Neuronal stem cell (in vitro differentiated cells): ENCODE results near the gene GPR162.

Experiments used
- DNase-seq: peaks from one replicate; pipeline ENCODE4 v3.0.0-alpha.2; 2013; ENCODE audit warnings: low spot score
- H2AFZ ChIP-seq: one replicate; pipeline ENCODE4 v1.6.1; 2013; ENCODE audit warnings: mild to moderate bottlenecking, low read length, inconsistent platforms
- H2AK5ac ChIP-seq: 2 replicates; pipeline ENCODE4 v1.6.1; 2013; ENCODE audit warnings: low read depth, mild to moderate bottlenecking, inconsistent platforms, low read length, moderate library complexity, mixed read lengths
- H2BK120ac ChIP-seq: 2 replicates; pipeline ENCODE4 v1.6.1; 2013; ENCODE audit warnings: low read depth, mild to moderate bottlenecking, inconsistent platforms, low read length, moderate library complexity, mixed read lengths
- H2BK12ac ChIP-seq: one replicate; pipeline ENCODE4 v1.6.1; 2013; ENCODE audit warnings: low read length, inconsistent platforms
- H2BK15ac ChIP-seq: 2 replicates; pipeline ENCODE4 v1.6.1; 2013; ENCODE audit warnings: mild to moderate bottlenecking, low read length, inconsistent platforms, mixed read lengths
- H2BK5ac ChIP-seq: one replicate; pipeline ENCODE4 v1.6.1; 2013; ENCODE audit warnings: inconsistent platforms, mild to moderate bottlenecking, low read length, moderate library complexity
- H3K14ac ChIP-seq: one replicate; pipeline ENCODE4 v1.6.1; 2013; ENCODE audit warnings: low read length, inconsistent platforms
- H3K18ac ChIP-seq: 2 replicates; pipeline ENCODE4 v1.6.1; 2013; ENCODE audit warnings: low read length, inconsistent platforms
- H3K23ac ChIP-seq: 2 replicates; pipeline ENCODE4 v1.6.1; 2013; ENCODE audit warnings: low read depth, mild to moderate bottlenecking, mixed read lengths, low read length, inconsistent platforms; ENCODE audit not compliant: poor library complexity
- H3K27ac ChIP-seq: replicated peaks from 3 replicates; pipeline ENCODE4 v1.5.1; 2013; ENCODE audit warnings: low read length, inconsistent platforms
- H3K27me3 ChIP-seq, 3 experiments: 2 replicates each; pipeline ENCODE4 v1.6.1; 2013; ENCODE audit warnings: low read length in 3 of 3, mild to moderate bottlenecking in 2 of 3, inconsistent platforms in 1 of 3, low read depth in 1 of 3, mixed read lengths in 1 of 3, moderate library complexity in 1 of 3; ENCODE audit not compliant: control insufficient read depth in 3 of 3, insufficient read depth in 3 of 3
- H3K36me3 ChIP-seq, 2 donors: replicated peaks in 1 of 2; 2 replicates each; pipeline ENCODE4 v1.6.1; 2013; ENCODE audit warnings: low read length in 2 of 2; ENCODE audit not compliant: control insufficient read depth in 2 of 2, insufficient read depth in 2 of 2
- H3K4ac ChIP-seq: 2 replicates; pipeline ENCODE4 v1.6.1; 2013; ENCODE audit warnings: inconsistent platforms, mild to moderate bottlenecking, low read length, moderate library complexity
- H3K4me1 ChIP-seq, 2 donors: 1 replicate in 1 of 2; 2 replicates in 1 of 2; pipeline ENCODE4 v1.6.1; 2013; ENCODE audit warnings: low read length in 2 of 2, low read depth in 1 of 2; ENCODE audit not compliant: control insufficient read depth in 2 of 2, insufficient read depth in 1 of 2
- H3K4me2 ChIP-seq: one replicate; pipeline ENCODE4 v1.6.1; 2013; ENCODE audit warnings: mild to moderate bottlenecking, low read length, inconsistent platforms; ENCODE audit not compliant: insufficient read depth, poor library complexity, severe bottlenecking
- H3K4me3 ChIP-seq, 2 donors: 2 replicates each; pipeline ENCODE4 v1.5.1; 2013; ENCODE audit warnings: low read length in 2 of 2, mild to moderate bottlenecking in 2 of 2, inconsistent platforms in 1 of 2, moderate library complexity in 1 of 2
- H3K79me1 ChIP-seq: one replicate; pipeline ENCODE4 v1.6.1; 2013; ENCODE audit warnings: low read depth, mild to moderate bottlenecking, inconsistent platforms, low read length, moderate library complexity
- H3K9ac ChIP-seq: one replicate; pipeline ENCODE4 v1.6.1; 2013; ENCODE audit warnings: mild to moderate bottlenecking, low read depth, low read length, inconsistent platforms; ENCODE audit not compliant: poor library complexity
- H3K9me3 ChIP-seq, 2 donors: replicated peaks in 1 of 2; 2 replicates each; pipeline versions ENCODE3 to v1.6.1; 2013; ENCODE audit warnings: low read length in 2 of 2, mild to moderate bottlenecking in 2 of 2, inconsistent platforms in 1 of 2, low read depth in 1 of 2, mixed read lengths in 1 of 2, moderate library complexity in 1 of 2; ENCODE audit not compliant: control insufficient read depth in 2 of 2, insufficient read depth in 1 of 2
- H4K8ac ChIP-seq: one replicate; pipeline ENCODE4 v1.6.1; 2013; ENCODE audit warnings: low read depth, mild to moderate bottlenecking, inconsistent platforms, low read length, moderate library complexity
- H4K91ac ChIP-seq: one replicate; pipeline ENCODE4 v1.6.1; 2013; ENCODE audit warnings: low read length, low read depth, mild to moderate bottlenecking, inconsistent platforms; ENCODE audit not compliant: poor library complexity
- WGBS, 2 donors: extraction: QIAGEN DNeasy Blood & Tissue Kit; methylation state at CpG; one replicate each; pipeline ENCODE4 v1.1.7; 2013; ENCODE audit warnings: missing lambda C conversion rate in 2 of 2, mixed read lengths in 1 of 2; ENCODE audit not compliant: insufficient read length in 2 of 2, insufficient replicate concordance in 1 of 2; ENCODE audit errors: extremely low coverage in 2 of 2; 5-methylcytosine and 5-hydroxymethylcytosine counted together

Gene GPR162

GRCh38 chr12:6792522-6793201 lies 29.0 kb upstream of the GPR162 start:
- Histone ChIP-seq H4K91ac (no peak overlapping the region), H2BK12ac (no peak overlapping the region), H3K14ac (peak overlapping the region; percentile 1), H3K4me1 (peaks cover 18% of the 10 kb centered on the region in 2 donors), H2AK5ac (no peak overlapping the region), H4K8ac (no peak overlapping the region), H3K18ac (peak overlapping the region; percentile 22), H2BK5ac (peak overlapping the region; percentile 31), H3K27ac (peak overlapping the region; percentile 37), H3K9ac (no peak overlapping the region), H3K4me2 (no peak overlapping the region), H3K23ac (no peak overlapping the region), H3K4me3 (peak overlapping the region in 1 of 2 donors; percentile 15), H2BK15ac (peak overlapping the region; percentile 11), H2AFZ (peak overlapping the region; percentile 89), H3K27me3 (no peaks in the 10 kb centered on the region), H3K79me1 (no peaks in the 10 kb centered on the region), H3K36me3 (no peaks in the 10 kb centered on the region), H3K4ac (no peak overlapping the region), H2BK120ac (no peak overlapping the region), H3K9me3 (no peaks in the 10 kb centered on the region)
- DNase-seq = no peak
- WGBS, 2 donors = no CpG with 5 or more reads among the region's 12 CpGs

- H3K27me3 ChIP-seq = no peaks in the 10 kb centered on the region
- no peak overlapping the region for H3K4me3 ChIP-seq
- H4K8ac ChIP-seq = no peak overlapping the region
- no peak overlapping the region for H2BK120ac ChIP-seq
- H3K18ac ChIP-seq = no peak overlapping the region
- H3K36me3 ChIP-seq = no peaks in the 10 kb centered on the region
- no peak overlapping the region for H3K4ac ChIP-seq
- no peak for DNase-seq
- peaks cover 12% of the 10 kb centered on the region in 2 donors for H3K4me1 ChIP-seq
- no peak overlapping the region for H2AK5ac ChIP-seq
- H4K91ac ChIP-seq = no peak overlapping the region
- no peak overlapping the region for H3K27ac ChIP-seq
- no peak overlapping the region for H3K23ac ChIP-seq
- no peak overlapping the region for H2BK5ac ChIP-seq
- no CpG with 5 or more reads among the region's 2 CpGs for WGBS, 2 donors
- no peak overlapping the region for H2BK15ac ChIP-seq
- no peaks in the 10 kb centered on the region for H3K79me1 ChIP-seq
- no peak overlapping the region for H2BK12ac ChIP-seq
- H3K4me2 ChIP-seq = no peak overlapping the region
- H3K14ac ChIP-seq = no peak overlapping the region
- no peak overlapping the region for H3K9ac ChIP-seq
- H3K9me3 ChIP-seq = no peaks in the 10 kb centered on the region
- H2AFZ ChIP-seq = no peak overlapping the region
Measured at GRCh38 chr12:6795088-6795487, 26.5 kb upstream of the GPR162 start.

DNA sequence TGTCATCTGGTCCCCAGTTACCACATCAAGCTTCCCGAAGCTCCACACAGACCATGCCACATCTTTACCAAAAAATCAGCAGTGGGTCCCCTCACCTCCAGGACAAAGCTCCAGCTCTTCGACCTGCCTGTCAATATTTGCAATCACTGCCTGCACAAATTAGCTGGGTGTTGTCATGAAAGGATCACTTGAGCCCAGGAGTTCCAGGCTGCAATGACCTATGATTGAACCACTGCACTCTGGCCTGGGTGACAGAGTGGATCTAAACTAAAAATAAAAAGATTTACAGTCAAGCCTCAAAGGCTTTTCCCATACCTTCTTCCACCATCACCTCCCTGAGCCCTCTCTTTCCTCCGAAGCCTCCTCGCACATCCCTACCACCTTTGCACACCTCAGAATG lies 25.0 kb upstream of the GPR162 start:
- Histone ChIP-seq H2BK15ac (no peak overlapping the region), H3K9me3 (no peaks in the 10 kb centered on the region), H3K79me1 (no peaks in the 10 kb centered on the region), H3K36me3 (no peaks in the 10 kb centered on the region), H3K4ac (no peak overlapping the region), H2BK5ac (peak overlapping the region; percentile 13), H2BK12ac (no peak overlapping the region), H3K27ac (no peak overlapping the region), H3K4me2 (no peak overlapping the region), H3K27me3 (no peaks in the 10 kb centered on the region), H3K23ac (peak overlapping the region; percentile 65), H4K8ac (no peak overlapping the region), H4K91ac (no peak overlapping the region), H2AFZ (no peak overlapping the region), H3K9ac (no peak overlapping the region), H3K4me3 (no peak overlapping the region), H2BK120ac (no peak overlapping the region), H3K4me1 (peaks cover 12% of the 10 kb centered on the region in 2 donors), H2AK5ac (no peak overlapping the region), H3K14ac (peak overlapping the region; percentile 17), H3K18ac (no peak overlapping the region)
- DNase-seq = no peak
- WGBS, 2 donors = no CpG with 5 or more reads among the region's 4 CpGs

- WGBS, 2 donors = no CpG with 5 or more reads among the region's 5 CpGs
- H3K36me3 ChIP-seq = no peaks in the 10 kb centered on the region
- no peak overlapping the region for H2BK15ac ChIP-seq
- H3K79me1 ChIP-seq = no peaks in the 10 kb centered on the region
- H3K23ac ChIP-seq = no peak overlapping the region
- no peak overlapping the region for H2AK5ac ChIP-seq
- DNase-seq = no peak
- H4K91ac ChIP-seq = no peak overlapping the region
- H2BK120ac ChIP-seq = no peak overlapping the region
- H3K27ac ChIP-seq = no peak overlapping the region
- no peak overlapping the region for H3K4me3 ChIP-seq
- H3K14ac ChIP-seq = no peak overlapping the region
- no peak overlapping the region for H2BK12ac ChIP-seq
- no peak overlapping the region for H2AFZ ChIP-seq
- peaks cover 0 to 1% of the 10 kb centered on the region in 2 donors for H3K9me3 ChIP-seq
- no peaks in the 10 kb centered on the region for H3K27me3 ChIP-seq
- no peak overlapping the region for H3K4ac ChIP-seq
- no peak overlapping the region for H2BK5ac ChIP-seq
- no peak overlapping the region for H3K4me2 ChIP-seq
- no peaks in the 10 kb centered on the region for H3K4me1 ChIP-seq
- no peak overlapping the region for H3K9ac ChIP-seq
- no peak overlapping the region for H3K18ac ChIP-seq
- no peak overlapping the region for H4K8ac ChIP-seq
Measured at GRCh38 chr12:6799147-6799546, 22.5 kb upstream of the GPR162 start.
